GM12864 (cell line): ENCODE measurements around the gene KHDC1L.

Source experiments
- DNase-seq: peaks from one replicate; pipeline ENCODE4 v3.0.0-alpha.2; 2011; ENCODE audit warnings: low read depth
- H3K4me3 ChIP-seq: 2 replicates; pipeline ENCODE4 v1.5.1; 2011; ENCODE audit warnings: mild to moderate bottlenecking, low read depth, low read length, control low read depth
- CTCF ChIP-seq: IDR thresholded peaks from 2 replicates; pipeline ENCODE4 v1.5.1; 2011; ENCODE audit warnings: low read depth, mild to moderate bottlenecking, moderate library complexity, low read length, control low read depth, inconsistent platforms; ENCODE audit errors: missing control alignments

KHDC1L gene

GRCh38 chr6:73180076-73180738 is 45.1 kb downstream of the KHDC1L start:
- no peak for TF ChIP-seq CTCF
- no peak overlapping the region; the same call in 1 of the 2 replicates for H3K4me3 ChIP-seq
- no peak for DNase-seq

- no peak for TF ChIP-seq CTCF
- no peak overlapping the region for H3K4me3 ChIP-seq
- DNase-seq, result no peak
Observed at GRCh38 chr6:73177221-73177944, 47.9 kb downstream of the KHDC1L start.

- no peak for TF ChIP-seq CTCF
- no peak for DNase-seq
- no peak overlapping the region for H3K4me3 ChIP-seq
Observed at GRCh38 chr6:73176057-73176456, 49.2 kb downstream of the KHDC1L start.

GRCh38 chr6:73174646-73175045 is 50.6 kb downstream of the KHDC1L start:
- H3K4me3 ChIP-seq, result no peak overlapping the region
- no peak for TF ChIP-seq CTCF

More at GRCh38 chr6:73174646-73175045, 50.6 kb downstream of the KHDC1L start:
- DNase-seq, result no peak
